AG08395 (cell line): ENCODE data around the gene MIAT.
"Not testable (repeated sequence)": the region's sequence is repeated elsewhere in the genome, so short reads cannot be mapped to it uniquely, and the experiment has no call there.

ENCODE experiments used
- DNase-seq: peaks from one replicate; pipeline ENCODE4 v3.0.0; 2012; ENCODE audit warnings: mixed read lengths, low spot score

The MIAT gene

GRCh38 chr22:26656891-26657851 is at the start of gene MIAT:
Gene MIAT, plus strand, starts transcription at chr22:26657588.
- peak; percentile 47 for DNase-seq

- DNase-seq, result no peak
These were observed 49.3 kb upstream of the MIAT start for GRCh38 chr22:26608129-26608528.

- no peak for DNase-seq
These were observed 48.1 kb upstream of the MIAT start for GRCh38 chr22:26609287-26609686.

GRCh38 chr22:26610072-26610958 is 47.1 kb upstream of the MIAT start:
- DNase-seq, result peak; percentile 96

GRCh38 chr22:26610996-26611395 is 46.4 kb upstream of the MIAT start:
- no peak for DNase-seq

- no peak for DNase-seq
These were observed 44.7 kb upstream of the MIAT start for GRCh38 chr22:26612652-26613051.

- not testable (repeated sequence) for DNase-seq
These were observed 43.6 kb upstream of the MIAT start for GRCh38 chr22:26613753-26614152.

GRCh38 chr22:26614322-26614721 is 43.1 kb upstream of the MIAT start:
- no peak for DNase-seq

GRCh38 chr22:26615149-26615548 is 42.2 kb upstream of the MIAT start:
- DNase-seq, result no peak

- no peak for DNase-seq
These were observed 41.5 kb upstream of the MIAT start for GRCh38 chr22:26615830-26616435.

- DNase-seq, result no peak
These were observed 40.7 kb upstream of the MIAT start for GRCh38 chr22:26616650-26617049.

- DNase-seq, result peak; percentile 33
These were observed 39.9 kb upstream of the MIAT start, which contains the start of gene CRYBB1 for GRCh38 chr22:26617271-26618199. Gene CRYBB1, minus strand, starts transcription at chr22:26618027. Its CDS starts 1,708 bp downstream, at chr22:26616319.

GRCh38 chr22:26618455-26618854 is 38.9 kb upstream of the MIAT start:
- no peak for DNase-seq

GRCh38 chr22:26619510-26619909 is 37.9 kb upstream of the MIAT start:
- no peak for DNase-seq

GRCh38 chr22:26620197-26620596 is 37.2 kb upstream of the MIAT start:
- DNase-seq, result no peak

- DNase-seq, result no peak
These were observed 35.7 kb upstream of the MIAT start, which contains the start of gene CRYBA4 for GRCh38 chr22:26621663-26622062. Gene CRYBA4, plus strand, starts transcription at chr22:26621963. Its CDS starts 634 bp downstream, at chr22:26622597.

- DNase-seq, result no peak
These were observed 33.4 kb upstream of the MIAT start for GRCh38 chr22:26623984-26624383.

- DNase-seq, result no peak
These were observed 32.6 kb upstream of the MIAT start for GRCh38 chr22:26624803-26625202.

GRCh38 chr22:26629988-26630761 is 27.2 kb upstream of the MIAT start:
- DNase-seq, result no peak

GRCh38 chr22:26631282-26631681 is 26.1 kb upstream of the MIAT start:
- no peak for DNase-seq
